ENCODE results near the gene SOAT1. TPM values are rescaled to one million over a fixed set of nuclear protein-coding genes. Genes with fewer than 3 reads are reported as not detected.
"Not testable (repeated sequence)": the region's sequence is repeated elsewhere in the genome, so short reads cannot be mapped to it uniquely, and the experiment has no call there.

Gene SOAT1
- total RNA-seq: 10 to 100 TPM; 29.5 to 31.6 TPM
- long read RNA-seq, full-length matches to known transcripts: 31 of 33 reads
- long read RNA-seq, partial matches to known transcripts: 0 of 33 reads
- long read RNA-seq, other reads (novel, unspliced or antisense): 2 of 33 reads

DNA sequence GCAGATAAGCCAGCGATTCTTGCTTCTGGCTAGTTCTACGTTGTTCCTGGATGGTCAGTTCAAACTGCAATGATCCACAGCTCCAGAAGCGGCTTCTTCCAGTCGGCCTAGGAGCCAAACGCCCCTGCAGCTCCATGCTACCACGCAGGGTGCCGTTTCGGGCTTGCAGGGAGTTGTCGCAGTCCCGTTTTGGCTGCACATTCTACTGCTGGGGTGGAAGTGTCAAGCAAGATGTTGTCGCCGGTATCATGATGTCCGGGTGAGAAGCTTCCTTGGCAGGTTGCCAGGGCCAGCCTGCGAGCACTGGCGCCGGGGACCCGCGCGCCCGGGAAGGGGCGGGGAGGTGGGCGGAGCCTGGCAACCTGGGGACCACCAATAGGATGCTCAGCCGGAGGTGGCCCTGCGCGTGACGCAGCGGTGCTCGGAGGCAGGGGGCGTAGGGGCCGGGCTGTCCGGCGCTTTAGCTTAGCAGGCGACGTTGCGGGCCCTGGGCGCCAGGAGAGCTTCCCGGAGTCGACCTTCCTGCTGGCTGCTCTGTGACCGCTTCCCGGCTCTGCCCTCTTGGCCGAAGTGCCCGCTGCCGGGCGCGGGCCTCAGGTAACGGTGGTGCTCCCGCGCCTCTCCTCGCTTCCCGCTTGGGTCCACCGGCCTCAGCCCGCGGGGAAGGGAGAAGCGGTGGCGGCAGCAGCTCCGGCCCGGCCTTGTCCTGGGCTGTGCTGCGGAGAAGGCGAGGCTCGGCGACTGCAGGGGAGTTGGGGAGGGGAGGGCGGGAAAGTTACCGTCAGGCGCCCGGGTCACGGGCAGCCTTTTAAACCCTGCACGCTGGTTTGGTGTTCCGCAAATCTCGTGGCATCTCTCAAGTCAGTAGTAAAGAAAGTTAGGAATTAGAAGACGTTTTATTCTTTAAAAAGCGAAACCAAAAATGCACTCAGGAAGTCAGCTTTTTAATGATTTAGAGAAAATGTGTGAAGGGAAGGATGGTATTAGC, at the start of gene SOAT1:
TSS of gene SOAT1 (plus strand) at position 458 of the 988 bp plus-strand sequence. CDS start 8,888 bp downstream, outside the sequence.
- ATAC-seq (peak; percentile 87), DNase-seq (peak; percentile 96 to 99)
- intact Hi-C loops (cut with DNase I, micrococcal nuclease): no loop called here

DNA sequence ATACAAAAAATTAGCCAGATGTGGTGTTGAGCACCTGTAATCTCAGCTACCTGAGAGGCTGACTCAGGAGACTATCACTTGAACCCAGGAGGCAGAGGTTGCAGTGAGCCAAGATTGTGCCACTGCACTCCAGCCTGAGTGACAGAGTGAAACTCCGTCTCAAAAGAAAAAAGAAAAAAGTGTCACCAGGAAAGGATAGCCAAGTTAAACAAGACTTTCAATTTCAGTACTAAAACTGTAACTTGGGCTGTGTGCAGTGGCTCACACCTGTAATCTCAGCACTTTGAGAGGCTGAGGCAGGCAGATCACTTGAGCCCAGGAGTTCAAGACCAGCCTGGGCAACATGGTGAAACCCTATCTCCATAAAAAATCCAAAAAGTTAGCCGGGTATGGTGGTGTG, 48.2 kb upstream of the SOAT1 start:
- ATAC-seq; intact Hi-C loops (cut with DNase I, micrococcal nuclease); DNase-seq: not testable (repeated sequence)

DNA sequence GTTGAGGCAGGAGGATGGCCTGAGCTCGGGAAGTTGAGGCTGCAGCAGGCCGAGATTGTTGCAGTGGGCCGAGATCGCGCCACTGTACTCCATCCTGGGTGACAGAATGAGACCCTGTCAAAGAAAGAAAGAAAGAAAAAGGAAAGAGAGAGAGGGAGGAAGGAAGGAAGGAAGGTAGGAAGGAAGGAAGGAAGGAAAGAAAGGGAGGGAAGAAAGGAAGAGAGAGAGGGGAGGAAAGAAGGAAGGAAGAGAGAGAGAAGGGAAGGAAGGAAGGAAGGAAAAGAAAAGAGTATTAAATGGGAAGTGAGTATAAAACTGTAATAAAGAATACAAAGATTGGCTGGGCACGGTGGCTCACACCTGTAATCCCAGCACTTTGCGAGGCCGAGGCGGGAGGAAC, 45.7 kb upstream of the SOAT1 start:
- intact Hi-C loops (cut with DNase I, micrococcal nuclease): no loop called here

DNA sequence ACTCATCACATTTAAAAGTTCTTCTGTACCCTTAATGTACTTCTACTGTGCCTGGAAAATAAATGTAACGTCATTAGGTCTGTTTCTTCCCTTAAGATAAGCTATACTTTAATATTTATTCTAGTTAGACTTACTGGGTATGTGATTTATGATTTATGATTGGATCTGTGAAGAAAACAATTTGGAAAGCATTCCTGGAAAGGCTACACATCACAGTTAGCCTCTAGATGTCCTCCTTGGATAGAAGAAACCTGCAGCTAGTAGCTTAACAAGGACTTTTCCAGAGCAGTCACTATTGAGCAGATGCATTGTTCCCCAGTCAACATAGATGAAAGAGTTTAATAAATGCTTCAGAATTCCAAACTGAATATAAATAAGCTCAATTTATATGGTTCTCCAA, 41.9 kb upstream of the SOAT1 start:
- no peak for DNase-seq
- peak; percentile 97 for ATAC-seq
- intact Hi-C loops (cut with DNase I, micrococcal nuclease): no loop called here

More for the DNA sequence above, 45.7 kb upstream of the SOAT1 start:
- ATAC-seq: no peak
- DNase-seq: no peak

DNA sequence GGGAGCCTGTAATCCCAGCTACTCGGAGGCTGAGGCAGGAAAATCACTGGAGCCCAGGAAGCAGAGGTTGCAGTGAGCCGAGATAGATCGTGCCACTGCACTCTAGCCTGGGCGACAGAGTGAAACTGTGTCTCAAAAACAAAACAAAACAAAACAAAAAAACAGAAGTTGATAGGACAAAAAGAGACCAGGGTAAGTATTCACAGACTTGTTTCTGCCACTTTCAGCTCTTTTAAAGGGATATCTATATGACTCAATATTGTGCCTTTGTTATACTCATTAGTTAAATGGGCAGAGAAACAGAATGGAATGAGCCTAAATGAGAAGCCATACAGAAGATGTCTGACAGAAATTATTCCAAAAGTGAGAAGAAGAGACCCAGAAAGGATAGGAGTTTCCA, 41.0 kb upstream of the SOAT1 start:
- DNase-seq: no peak
- intact Hi-C loops (cut with DNase I, micrococcal nuclease): no loop called here
- no peak for ATAC-seq

DNA sequence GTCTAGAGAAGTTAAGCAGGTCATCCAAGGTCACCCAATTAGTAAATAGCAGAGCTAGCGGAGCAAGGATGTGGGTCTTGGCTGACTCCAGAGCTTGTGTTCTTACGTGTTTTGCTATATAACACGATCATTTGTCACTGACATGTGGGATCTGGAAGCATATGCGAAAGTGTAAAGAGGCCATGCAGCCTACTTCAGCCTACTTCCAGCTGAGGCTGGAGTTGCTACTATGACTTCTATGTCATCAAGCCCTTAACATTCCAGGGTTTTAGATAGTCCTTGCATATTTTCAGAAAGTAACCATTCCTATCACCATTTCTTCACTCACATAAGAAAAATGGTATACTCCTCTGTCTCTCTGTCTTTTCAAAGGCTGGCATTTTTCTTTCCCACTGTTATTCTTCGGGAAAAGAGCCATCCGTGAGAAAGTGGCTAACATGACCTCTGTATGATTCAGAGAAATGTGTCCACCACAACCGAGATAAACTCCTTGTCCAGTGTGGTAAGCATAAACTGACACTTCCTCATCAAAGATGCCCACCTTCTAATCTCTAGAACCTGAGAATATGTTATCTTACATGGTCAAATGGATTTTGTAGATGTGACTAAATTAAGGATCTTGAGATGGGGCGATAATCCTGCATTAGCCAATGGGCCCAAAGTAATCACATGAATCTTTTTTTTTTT, 40.2 kb upstream of the SOAT1 start:
- ATAC-seq (no peak), DNase-seq (no peak)
- intact Hi-C loops (cut with DNase I, micrococcal nuclease): no loop called here

DNA sequence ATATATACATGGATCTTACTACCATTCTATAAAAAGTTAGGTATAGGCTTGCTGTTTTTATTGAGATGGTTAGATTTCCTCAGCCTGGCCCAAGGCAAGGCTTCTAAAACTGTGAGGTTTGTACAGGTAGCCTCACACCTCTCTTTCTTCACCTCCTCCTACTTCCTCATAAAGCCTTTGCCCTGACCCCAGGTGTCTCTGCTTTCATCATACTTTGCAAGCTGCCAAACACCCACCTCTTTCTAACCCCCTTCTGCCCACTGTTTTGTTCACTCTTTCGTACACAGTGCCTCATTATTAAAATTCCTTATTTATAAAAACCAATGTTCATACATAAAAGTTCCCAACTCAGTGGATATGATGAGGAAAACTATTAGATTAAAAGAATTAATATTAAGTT, 31.4 kb upstream of the SOAT1 start:
- DNase-seq: no peak
- ATAC-seq: no peak
- intact Hi-C loops (cut with DNase I, micrococcal nuclease): no loop called here

DNA sequence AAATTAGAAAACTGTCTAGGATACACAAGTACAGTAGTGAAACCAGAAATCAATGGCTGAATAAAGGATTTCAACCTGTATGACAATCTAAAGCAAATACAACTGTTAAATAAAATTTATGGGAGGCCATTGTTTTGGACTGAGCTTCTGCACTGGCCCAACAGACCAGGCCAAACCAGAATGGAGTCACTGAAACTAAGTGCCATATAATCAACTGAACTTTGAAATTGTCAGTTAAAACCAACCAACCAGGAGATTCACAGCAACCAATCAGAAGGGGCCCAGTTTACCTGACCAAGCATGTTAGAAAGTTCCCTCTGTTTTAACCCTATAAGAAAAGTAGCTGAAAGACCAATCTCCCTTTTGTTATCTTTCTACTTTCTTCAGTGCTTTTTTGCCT, 30.5 kb upstream of the SOAT1 start:
- ATAC-seq (peak; percentile 88), DNase-seq (no peak)
- intact Hi-C loops (cut with DNase I, micrococcal nuclease): no loop called here

DNA sequence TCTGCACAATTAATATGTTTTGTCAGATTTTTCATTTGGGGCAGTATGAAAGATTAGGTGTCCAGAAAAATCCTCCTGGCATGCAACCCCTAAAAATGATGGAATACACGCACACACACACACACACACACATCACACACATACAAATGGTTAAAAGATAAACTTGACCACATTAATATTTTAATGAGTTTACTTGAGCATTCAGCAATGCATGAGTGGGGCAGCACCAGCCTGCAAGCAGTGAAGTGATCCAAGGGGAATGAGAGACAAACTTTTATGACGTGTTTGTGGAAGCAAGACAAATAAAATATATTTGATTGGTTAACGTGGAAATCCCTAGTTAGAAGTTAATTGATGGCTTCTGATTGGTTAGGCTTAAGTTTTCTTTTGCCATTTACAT, 29.1 kb upstream of the SOAT1 start:
- intact Hi-C loops (cut with DNase I, micrococcal nuclease): no loop called here
- ATAC-seq (peak; percentile 50), DNase-seq (no peak)

DNA sequence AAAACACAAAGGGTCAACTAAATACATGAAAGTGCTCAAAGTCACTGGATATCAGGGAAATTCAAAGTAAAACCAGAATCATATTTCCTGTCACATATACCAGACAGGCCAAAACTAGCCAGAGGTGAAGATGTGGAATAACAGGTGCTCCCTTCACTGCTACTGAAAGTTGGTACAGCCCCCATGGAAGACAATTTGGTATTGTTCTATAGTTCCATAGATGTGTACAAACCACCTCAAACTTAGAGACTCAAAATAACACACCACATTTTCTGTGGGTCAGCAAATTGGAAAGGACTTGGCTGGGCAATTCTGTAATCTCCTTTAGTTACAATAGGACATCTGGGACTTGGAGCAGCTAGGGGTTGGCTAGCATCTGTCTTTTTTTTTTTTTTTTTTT, 24.5 kb upstream of the SOAT1 start:
- intact Hi-C loops (cut with DNase I, micrococcal nuclease): no loop called here
- no peak for ATAC-seq
- DNase-seq: no peak

DNA sequence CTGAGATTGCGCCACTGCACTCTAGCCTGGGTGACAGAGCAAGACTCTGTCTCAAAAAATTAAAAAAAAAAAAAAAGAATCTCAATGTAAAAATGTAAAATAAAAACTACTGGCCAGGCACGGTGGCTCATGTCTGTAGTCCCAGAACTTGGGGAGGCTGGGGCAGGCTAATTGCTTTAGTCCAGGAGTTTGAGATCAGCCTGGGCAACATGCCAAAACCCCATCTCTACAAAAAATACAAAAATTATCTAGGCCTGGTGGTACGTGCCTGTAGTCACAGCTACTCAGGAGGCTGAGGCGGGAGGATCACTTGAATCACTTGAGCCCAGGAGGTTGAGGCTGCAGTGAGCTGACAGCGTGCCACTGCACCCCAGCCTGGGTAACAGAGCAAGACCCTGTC, 19.2 kb upstream of the SOAT1 start:
- ATAC-seq; intact Hi-C loops (cut with DNase I, micrococcal nuclease); DNase-seq: not testable (repeated sequence)

DNA sequence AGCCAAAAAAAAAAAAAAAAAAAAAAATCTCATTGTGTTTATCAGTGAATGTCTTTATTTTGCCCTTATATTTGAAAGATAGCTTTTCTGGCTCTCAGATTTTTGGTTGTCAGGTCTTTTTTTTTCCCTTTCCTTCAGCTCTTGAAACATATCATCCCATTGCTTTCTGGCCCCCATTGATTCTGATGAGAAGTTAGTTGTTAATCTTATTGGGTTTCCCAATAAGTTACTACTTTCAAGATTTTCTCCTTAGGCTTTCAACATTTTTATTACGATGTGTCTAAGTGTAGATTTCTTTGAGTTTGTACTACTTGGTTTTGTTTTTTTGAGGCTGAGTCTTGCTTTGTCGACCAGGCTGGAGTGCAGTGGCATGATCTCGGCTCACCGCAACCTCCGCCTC, 14.7 kb upstream of the SOAT1 start:
- ATAC-seq (no peak), DNase-seq (no peak)
- intact Hi-C loops (cut with DNase I, micrococcal nuclease): no loop called here

DNA sequence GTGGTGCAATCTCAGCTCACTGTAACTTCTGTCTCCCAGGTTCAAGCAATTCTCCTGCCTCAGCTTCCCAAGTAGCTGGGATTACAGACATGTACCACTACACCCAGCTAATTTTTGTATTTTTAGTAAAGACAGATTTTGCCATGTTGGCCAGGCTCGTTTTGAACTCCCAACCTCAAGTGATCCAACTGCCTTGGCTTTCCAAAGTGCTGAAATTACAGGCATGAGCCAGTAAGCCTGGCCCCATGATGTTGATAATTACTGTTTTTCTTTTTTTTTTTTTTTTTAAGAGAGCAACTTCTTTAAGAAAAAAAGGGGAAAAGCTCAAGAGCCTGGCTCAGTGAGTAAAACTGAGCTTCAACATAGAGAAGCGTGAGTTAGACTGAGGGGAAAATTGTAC, 9.6 kb upstream of the SOAT1 start:
- ATAC-seq (no peak), DNase-seq (no peak)
- intact Hi-C loops (cut with DNase I, micrococcal nuclease): no loop called here

DNA sequence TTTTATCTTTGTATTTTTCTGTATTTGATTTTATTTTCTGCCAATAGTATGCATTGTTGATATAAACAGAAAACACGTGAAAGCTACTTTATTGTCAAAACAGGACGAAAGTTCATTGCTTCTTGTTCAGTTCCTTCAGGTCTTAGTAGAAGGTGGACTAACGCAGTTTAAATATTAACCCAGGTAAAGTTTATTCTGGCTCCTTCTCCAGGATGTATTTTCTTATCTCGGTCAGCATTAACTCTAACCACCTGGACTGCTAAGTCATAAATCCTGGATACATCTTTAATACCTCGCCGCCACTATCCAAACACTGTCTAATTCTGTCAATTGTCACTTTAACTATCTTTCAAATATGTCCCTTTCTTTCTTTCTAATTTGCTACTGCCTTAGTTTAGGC, 5.7 kb upstream of the SOAT1 start:
- DNase-seq: no peak
- intact Hi-C loops (cut with DNase I, micrococcal nuclease): no loop called here
- ATAC-seq: peak; percentile 89

DNA sequence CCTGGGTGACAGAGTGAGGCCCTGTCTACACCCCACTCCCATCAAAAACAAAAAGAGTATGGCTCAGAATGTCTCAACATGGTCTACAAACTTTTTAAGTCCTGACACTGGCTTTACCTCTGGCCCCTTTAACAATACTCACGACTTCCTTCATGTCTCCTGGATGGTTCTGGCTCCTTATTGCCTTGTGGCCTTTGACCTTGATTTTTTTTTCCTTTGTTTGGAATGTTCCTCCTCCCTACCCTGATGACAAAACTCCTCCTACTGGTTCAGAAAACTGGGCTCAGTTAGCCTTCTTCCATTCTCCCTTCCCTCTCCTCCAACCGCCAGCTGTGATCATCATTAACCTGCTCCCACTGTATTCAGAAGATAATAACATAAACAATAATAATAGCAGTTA, 4.6 kb upstream of the SOAT1 start:
- ATAC-seq (peak; percentile 64), DNase-seq (no peak)
- intact Hi-C loops (cut with DNase I, micrococcal nuclease): no loop called here

DNA sequence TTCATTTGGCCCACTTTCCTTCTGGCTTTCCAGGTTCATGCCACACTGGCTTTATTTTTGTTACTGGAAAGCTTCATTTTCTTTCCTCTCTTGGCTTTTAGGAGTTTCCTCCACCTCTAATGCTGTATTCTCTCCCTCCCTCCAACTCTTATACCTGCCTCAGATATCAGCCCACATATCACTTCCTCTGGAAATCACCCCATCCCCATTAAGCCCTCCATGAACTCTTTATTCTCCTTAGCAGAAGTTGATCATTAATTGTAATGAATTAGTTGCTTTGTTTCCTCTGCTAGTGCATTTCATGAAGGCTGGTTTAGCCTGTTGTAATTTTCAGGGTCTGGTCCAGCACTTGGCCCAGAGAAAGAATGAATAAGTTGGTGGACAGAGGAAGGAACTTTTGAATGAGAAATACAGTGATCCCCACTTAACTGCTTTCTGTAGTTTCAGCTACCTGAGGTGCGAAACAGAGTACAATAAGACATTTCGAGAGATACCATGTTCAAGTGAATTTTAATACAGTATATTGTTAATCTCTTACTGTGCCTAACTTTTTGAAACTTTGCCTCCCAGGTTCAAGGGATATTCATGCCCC, 1.7 kb downstream of the SOAT1 start:
- DNase-seq (no peak), ATAC-seq (no peak)
- intact Hi-C loops (cut with DNase I, micrococcal nuclease): no loop called here

DNA sequence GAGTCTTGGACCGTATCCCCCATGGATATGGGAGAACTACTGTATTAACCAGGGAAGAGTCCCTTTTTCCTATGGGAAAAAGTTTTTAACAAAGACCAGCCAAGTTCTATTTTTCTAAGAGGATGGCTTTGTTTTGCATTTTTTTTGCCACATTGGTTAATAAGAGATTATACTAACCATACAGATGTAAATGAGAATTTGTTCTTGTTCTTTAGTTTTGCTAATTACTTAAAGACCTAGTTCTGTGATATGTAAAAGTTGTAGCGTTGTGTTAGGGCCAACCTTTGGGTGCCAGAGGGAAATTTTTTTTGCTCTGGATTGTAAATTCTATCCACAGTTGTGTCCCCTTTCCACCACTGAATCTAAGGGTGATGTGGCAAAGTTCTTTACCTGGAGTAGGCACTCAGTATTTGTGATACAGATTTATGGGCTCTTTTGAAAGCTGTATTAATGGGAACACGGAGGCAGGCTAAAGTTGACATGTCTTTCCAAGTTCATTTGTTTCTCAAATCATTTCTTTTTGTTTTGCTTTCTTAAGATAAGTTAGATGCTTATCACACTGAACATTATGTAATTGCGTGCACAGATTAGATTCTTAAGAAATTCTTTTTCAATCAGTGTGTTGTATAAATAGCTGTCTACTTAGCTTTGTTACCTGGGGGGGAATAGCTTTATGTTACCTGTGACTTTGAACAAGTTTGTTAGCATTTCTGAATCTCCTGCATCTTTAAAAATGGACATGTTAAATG, 2.9 kb downstream of the SOAT1 start:
- DNase-seq (no peak), ATAC-seq (no peak)
- intact Hi-C loops (cut with DNase I, micrococcal nuclease): no loop called here

DNA sequence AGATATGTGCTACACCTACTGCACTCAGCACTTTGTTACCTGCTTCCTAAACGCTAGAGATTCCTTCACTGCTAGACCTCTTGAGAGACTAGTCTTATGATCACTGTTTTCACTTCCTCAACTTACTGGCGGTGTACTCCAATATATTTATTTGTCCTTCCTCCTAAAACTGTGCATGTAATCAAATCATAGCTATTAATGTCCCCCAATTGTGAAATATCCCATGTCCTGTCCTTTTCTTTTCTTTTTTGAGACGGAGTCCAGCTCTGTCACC, 3.4 kb downstream of the SOAT1 start:
- no peak for ATAC-seq
- intact Hi-C loops (cut with DNase I, micrococcal nuclease): no loop called here

DNA sequence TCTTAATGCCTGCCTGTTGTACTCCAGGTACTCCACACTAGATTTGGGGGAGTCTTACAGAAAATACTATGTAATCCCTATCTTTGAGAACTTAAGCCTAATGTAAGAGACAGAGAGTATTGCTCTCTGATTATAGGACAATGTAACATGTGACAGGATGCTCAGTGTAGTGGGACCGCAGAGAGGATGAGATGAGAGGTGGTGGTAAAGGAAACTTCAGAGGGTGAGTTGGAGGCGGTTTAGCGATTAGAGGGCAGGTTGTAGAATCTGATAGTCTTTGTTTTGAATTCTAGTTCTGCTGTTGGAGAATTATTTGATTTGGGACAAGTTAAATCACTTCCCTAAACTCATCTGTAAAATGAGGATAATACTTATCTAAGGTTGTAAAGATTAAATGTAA, 5.4 kb downstream of the SOAT1 start:
- ATAC-seq: no peak
- intact Hi-C loops (cut with DNase I, micrococcal nuclease): no loop called here

More for the DNA sequence above, 3.4 kb downstream of the SOAT1 start:
- DNase-seq: no peak

More for the DNA sequence above, 5.4 kb downstream of the SOAT1 start:
- DNase-seq: no peak
